Panc1 (cell line): ENCODE results near the gene SPRED2. TPM values are rescaled to one million over a fixed set of nuclear protein-coding genes. Genes with fewer than 3 reads are reported as not detected.

ENCODE experiments used
- ATAC-seq: fragments of 200-7000 bp; cut with Tn5 transposase; 2 replicates; pipeline ENCODE4 v1.9.1; 2020; ENCODE audit warnings: mild to moderate bottlenecking, moderate library complexity
- BruUV-seq: library from RNA; stranded (reverse); fragments of 400-500 nt; replicated peaks from 2 replicates; lab custom pipeline; 2021; lab: Mats Ljungman, UMichigan
- CTCF ChIA-PET: fragments of 300-600 bp; sonication (Branson Sonifier 250); formaldehyde crosslinking; loops from one replicate; lab custom pipeline; 2022; ENCODE audit warnings: antibody characterized with exemption; lab: Charles Lee
- POLR2A ChIA-PET: fragments of 300-600 bp; sonication (Branson Sonifier 250); formaldehyde crosslinking; loops from one replicate; lab custom pipeline; 2022; ENCODE audit warnings: antibody characterized with exemption; lab: Charles Lee
- DNase-seq: peaks from one replicate; pipeline ENCODE4 v3.0.0-alpha.2; 2010; ENCODE audit warnings: low read depth, low spot score
- H3K27ac ChIP-seq: 2 replicates; pipeline ENCODE4 v1.5.1; 2011; ENCODE audit warnings: mild to moderate bottlenecking, low read length, inconsistent platforms
- H3K27me3 ChIP-seq: fragments of 200-500 bp; sonication (Bioruptor generic); 2 replicates; pipeline ENCODE4 v1.6.0; 2014; ENCODE audit warnings: low read length, inconsistent platforms; ENCODE audit not compliant: control insufficient read depth, insufficient read depth
- H3K36me3 ChIP-seq: fragments of 200-500 bp; sonication (Bioruptor generic); 2 replicates; pipeline ENCODE4 v1.5.1; 2014; ENCODE audit warnings: inconsistent platforms, mild to moderate bottlenecking, low read length, moderate library complexity; ENCODE audit not compliant: control insufficient read depth, insufficient read depth
- H3K4me1 ChIP-seq: 2 replicates; pipeline ENCODE4 v1.5.1; 2011; ENCODE audit warnings: inconsistent platforms, mild to moderate bottlenecking, low read length, moderate library complexity; ENCODE audit not compliant: control insufficient read depth, insufficient read depth
- H3K4me3 ChIP-seq, 2 experiments: 2 replicates each; pipeline ENCODE4 v1.5.1; 2011 to 2012; ENCODE audit warnings: low read depth in 2 of 2, low read length in 2 of 2, mild to moderate bottlenecking in 2 of 2, inconsistent platforms in 1 of 2, moderate library complexity in 1 of 2
- H3K9me3 ChIP-seq: fragments of 200-500 bp; sonication (Bioruptor generic); 2 replicates; pipeline ENCODE4 v1.5.1; 2014; ENCODE audit warnings: low read depth, mild to moderate bottlenecking, inconsistent platforms, low read length, moderate library complexity; ENCODE audit not compliant: control insufficient read depth, insufficient read depth
- CTCF ChIP-seq: fragments of 450-650 bp; IDR thresholded peaks from 2 replicates; pipeline ENCODE4 v1.5.1; 2017; ENCODE audit warnings: mild to moderate bottlenecking
- POLR2AphosphoS5 ChIP-seq: IDR thresholded peaks from 2 replicates; pipeline ENCODE4 v1.6.1; 2012; ENCODE audit warnings: mild to moderate bottlenecking, low read depth, low read length, moderate library complexity
- REST ChIP-seq, 2 experiments: IDR thresholded peaks; 2 replicates each; pipeline ENCODE4 v1.6.1; 2011 to 2012; ENCODE audit warnings: low read depth in 2 of 2, control low read depth in 1 of 2, low read length in 1 of 2, mild to moderate bottlenecking in 1 of 2, moderate library complexity in 1 of 2; ENCODE audit not compliant: insufficient read depth in 1 of 2
- SIN3A ChIP-seq: IDR thresholded peaks from 2 replicates; pipeline ENCODE4 v1.6.1; 2012; ENCODE audit warnings: low read depth, mild to moderate bottlenecking, low read length, moderate library complexity, borderline replicate concordance; ENCODE audit not compliant: insufficient read depth
- TCF7L2 ChIP-seq: IDR thresholded peaks from 2 replicates; pipeline ENCODE4 v1.6.1; 2011; ENCODE audit warnings: mild to moderate bottlenecking, low read depth, low read length, inconsistent platforms
- in situ Hi-C: cut with HindIII; loops from 2 replicates; pipeline ENCODE4 v1.10.0; 2016; ENCODE audit warnings: low sequenced_read_pairs, low pct_unique_long_range_greater_than_20kb
- intact Hi-C: fragments of 100-400 bp; cut with micrococcal nuclease; formaldehyde crosslinking; loops from one replicate; pipeline ENCODE4 v1.10.0; 2022; ENCODE audit not compliant: unreplicated experiment
- total RNA-seq: library from RNA; stranded (reverse); gene quantifications from one replicate; pipeline ENCODE4 v1.2.1, GENCODE V29; 2021; ENCODE audit not compliant: unreplicated experiment

SPRED2 gene
- total RNA-seq, 1 experiment from 2014 or later = 60.1 TPM

- no peaks in the 10 kb centered on the region for H3K27me3 ChIP-seq
- DNase-seq = no peak
- ChIA-PET POLR2A (no interaction called here), CTCF (no interaction called here)
- H3K27ac ChIP-seq = no peak overlapping the region
- in situ Hi-C loops = no loop called here
- no peaks in the 10 kb centered on the region for H3K36me3 ChIP-seq
- no peak for ATAC-seq
- H3K9me3 ChIP-seq = no peaks in the 10 kb centered on the region
- BruUV-seq = no TSS peak
- H3K4me1 ChIP-seq = peaks cover 69% of the 10 kb centered on the region
- no peak overlapping the region for H3K4me3 ChIP-seq
- intact Hi-C loops = no loop called here
- TF ChIP-seq REST (IDR thresholded peaks at IDR 0.05; ENCODE audit: insufficient read depth in 1 of 2, low read depth in 2 of 2, low read length in 1 of 2) = no peak
- TF ChIP-seq POLR2AphosphoS5 = no peak
- no peak for TF ChIP-seq TCF7L2
- no peak for TF ChIP-seq CTCF
- no peak for TF ChIP-seq SIN3A
These were observed 8.0 kb downstream of the SPRED2 start for GRCh38 chr2:65424391-65424790.

GRCh38 chr2:65421432-65421748 is 11.0 kb downstream of the SPRED2 start:
- in situ Hi-C loops (no loop called here), intact Hi-C loops (no loop called here)
- Histone ChIP-seq H3K4me3 (no peak overlapping the region), H3K9me3 (no peaks in the 10 kb centered on the region), H3K4me1 (peaks cover 64% of the 10 kb centered on the region), H3K36me3 (no peaks in the 10 kb centered on the region), H3K27ac (peak overlapping the region; percentile 69), H3K27me3 (no peaks in the 10 kb centered on the region)
- ChIA-PET CTCF (no interaction called here), POLR2A (no interaction called here)
- TF ChIP-seq CTCF = no peak
- TF ChIP-seq POLR2AphosphoS5 = no peak
- TF ChIP-seq REST (IDR thresholded peaks at IDR 0.05; ENCODE audit: insufficient read depth in 1 of 2, low read depth in 2 of 2, low read length in 1 of 2) = no peak
- no peak for TF ChIP-seq TCF7L2
- TF ChIP-seq SIN3A = no peak
- BruUV-seq = no TSS peak
- DNase-seq (no peak), ATAC-seq (peak; percentile 43)
